ENCODE data around the gene PRKAG2. TPM values are rescaled to one million over a fixed set of nuclear protein-coding genes. Genes with fewer than 3 reads are reported as not detected.

The PRKAG2 gene
- total and polyA plus RNA-seq, 2 of the 8 experiments (the other 6 are each of a cell fraction or from before 2014, with no cell fraction given): 7.5 to 18.1 TPM

DNA sequence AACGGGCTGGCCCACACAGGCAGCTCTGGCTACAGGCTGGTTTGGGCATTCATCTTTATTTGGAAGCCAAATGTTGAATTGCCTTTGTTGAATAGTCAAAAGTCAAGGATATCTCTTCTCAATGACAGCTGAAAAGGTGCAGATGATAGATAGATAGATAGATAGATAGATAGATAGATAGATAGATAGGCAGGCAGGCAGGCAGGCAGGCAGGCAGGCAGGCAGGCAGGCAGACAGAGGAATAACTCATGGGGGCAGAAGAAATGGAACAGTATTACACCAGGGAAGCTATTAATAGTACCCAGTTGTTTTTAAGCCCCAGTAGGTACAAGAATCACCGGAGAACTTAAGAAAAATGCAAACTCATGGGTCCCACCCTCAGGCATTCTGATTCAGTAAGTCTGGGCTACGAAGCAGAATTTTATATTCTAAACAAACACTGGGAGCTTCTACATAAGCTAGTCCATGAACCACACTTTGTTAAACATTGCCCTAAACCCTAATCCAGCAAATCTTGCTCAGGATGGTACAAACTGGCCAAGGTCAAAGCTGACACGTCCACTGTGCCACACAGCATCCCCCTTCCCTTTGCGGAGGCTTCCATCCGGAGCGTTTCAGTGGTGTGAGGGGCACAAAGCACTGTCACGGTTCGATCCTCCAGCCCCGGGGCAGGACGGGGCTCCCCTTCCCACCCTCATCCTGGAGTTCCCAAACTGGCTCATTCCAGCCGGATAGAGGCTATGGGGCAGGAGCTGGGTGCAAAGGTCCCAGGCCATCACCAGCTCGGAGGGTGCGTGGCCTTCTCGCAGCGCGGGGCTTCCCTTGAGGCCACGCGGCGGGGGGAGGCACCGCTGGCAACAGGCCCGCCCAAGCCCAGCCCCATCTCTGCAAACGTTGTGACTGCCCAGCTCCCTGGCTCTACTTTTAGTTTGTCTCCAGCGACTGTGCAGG lies 6.7 kb downstream of the PRKAG2 start (continued):
- TF ChIP-seq HDAC6 (IDR thresholded peaks at IDR 0.05; ENCODE audit: low read depth, low read length) (no peak), POLR2AphosphoS5 (IDR thresholded peaks at IDR 0.05; ENCODE audit: low read depth, low read length) (no peak), CHD1 (IDR thresholded peaks at IDR 0.05; ENCODE audit: low read depth, low read length) (no peak), POLR2A (IDR thresholded peaks at IDR 0.05; ENCODE audit: control extremely low read depth in 1 of 2, low read depth in 2 of 2, low read length in 2 of 2) (no peak), KDM1A (IDR thresholded peaks at IDR 0.05; ENCODE audit: borderline replicate concordance, low read length) (no peak), SRF (IDR thresholded peaks at IDR 0.05; ENCODE audit: low read depth, low read length) (no peak), TAF7 (optimal IDR thresholded peaks at IDR 0.05; ENCODE audit: borderline replicate concordance, low read depth, low read length) (no peak), BRCA1 (IDR thresholded peaks at IDR 0.05; ENCODE audit: low read depth, low read length) (no peak), RBBP5 (IDR thresholded peaks at IDR 0.05; ENCODE audit: borderline replicate concordance, low read depth, low read length) (no peak)

All from H1 (cell line).